ENCODE results near the gene ATP6V1G1. TPM values are rescaled to one million over a fixed set of nuclear protein-coding genes. Genes with fewer than 3 reads are reported as not detected.

The ATP6V1G1 gene
- total and polyA plus RNA-seq, 4 donors = 119 to 164 (median 139) TPM

DNA sequence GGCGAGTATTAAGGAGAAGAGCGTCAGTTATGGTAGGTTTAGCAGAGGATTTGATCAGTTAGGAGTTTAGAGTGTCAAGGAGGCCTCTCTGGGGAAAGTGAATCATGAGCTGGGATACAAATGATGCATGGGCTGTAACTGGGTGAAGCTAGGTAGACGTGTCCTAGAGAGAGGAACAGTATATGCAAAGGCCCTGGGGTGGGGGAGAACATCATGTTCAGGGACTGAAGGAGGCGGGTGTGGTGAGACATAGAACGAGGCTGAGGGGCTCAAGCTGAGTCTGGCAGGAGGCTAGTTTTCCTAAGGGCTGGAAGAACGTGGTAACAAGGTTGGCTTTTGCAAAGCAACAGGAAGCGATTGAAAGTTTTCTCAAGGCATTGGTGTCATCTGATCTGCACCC lies 34.0 kb downstream of the ATP6V1G1 start:
- WGBS (ENCODE audit: insufficient coverage) = 90% methylated on average over 7 of the region's 7 CpGs
- H3K27me3 ChIP-seq (ENCODE audit: control insufficient read depth, insufficient read depth, low read length) = no peaks in the 10 kb centered on the region
- H3K9me3 ChIP-seq (ENCODE audit: control insufficient read depth, insufficient read depth, low read length) = no peaks in the 10 kb centered on the region
- H3K4me1 ChIP-seq (ENCODE audit: control insufficient read depth, insufficient read depth, low read length) = no peaks in the 10 kb centered on the region
- no peak for DNase-seq (ENCODE audit: low read depth in 4 of 6, low spot score in 6 of 6)
- H3K36me3 ChIP-seq (ENCODE audit: control insufficient read depth, insufficient read depth, low read length) = peaks cover 27% of the 10 kb centered on the region
- no peak overlapping the region for H3K4me3 ChIP-seq (ENCODE audit: low read depth, low read length)
- no peak overlapping the region for H3K27ac ChIP-seq (ENCODE audit: low read depth, low read length)

DNA sequence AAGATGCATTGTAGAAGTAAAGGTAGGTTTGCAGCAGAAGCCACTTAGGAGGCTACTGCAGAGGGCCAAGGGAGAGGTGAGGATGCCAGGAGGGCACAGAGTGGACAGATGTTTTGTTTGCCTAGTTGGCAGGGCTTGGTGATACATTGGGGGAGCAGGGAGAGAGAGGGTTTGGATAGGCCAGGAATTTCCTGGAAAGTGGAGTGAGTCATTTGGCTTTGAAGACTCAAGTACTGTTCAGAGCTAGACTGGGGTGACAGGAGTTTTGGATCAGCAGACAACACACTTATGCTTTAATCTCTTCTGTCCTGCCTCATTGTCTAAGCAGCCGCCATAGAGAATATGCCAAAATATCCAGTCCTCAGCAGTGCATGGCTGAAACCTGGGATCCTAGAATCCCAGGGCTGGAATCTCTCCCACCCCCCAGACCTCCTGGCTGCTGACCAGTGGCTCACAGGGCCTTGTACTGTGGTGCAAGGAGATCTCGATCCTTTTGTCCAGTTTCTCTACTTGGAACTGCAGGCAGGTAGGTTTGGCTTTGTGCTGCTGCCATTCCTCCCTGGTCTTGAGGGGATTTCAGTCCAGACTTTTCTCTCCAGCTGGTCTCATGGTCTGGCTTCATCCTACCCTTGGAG lies 34.5 kb downstream of the ATP6V1G1 start:
- Histone ChIP-seq H3K27ac (ENCODE audit: low read depth, low read length) (no peak overlapping the region), H3K27me3 (ENCODE audit: control insufficient read depth, insufficient read depth, low read length) (no peaks in the 10 kb centered on the region), H3K9me3 (ENCODE audit: control insufficient read depth, insufficient read depth, low read length) (no peaks in the 10 kb centered on the region), H3K4me1 (ENCODE audit: control insufficient read depth, insufficient read depth, low read length) (no peaks in the 10 kb centered on the region), H3K36me3 (ENCODE audit: control insufficient read depth, insufficient read depth, low read length) (peaks cover 28% of the 10 kb centered on the region), H3K4me3 (ENCODE audit: low read depth, low read length) (no peak overlapping the region)
- peak in 2 of 6 donors; percentile 4 to 10 for DNase-seq (ENCODE audit: low read depth in 4 of 6, low spot score in 6 of 6)
- WGBS (ENCODE audit: insufficient coverage) = 90% methylated on average over 2 of the region's 2 CpGs

DNA sequence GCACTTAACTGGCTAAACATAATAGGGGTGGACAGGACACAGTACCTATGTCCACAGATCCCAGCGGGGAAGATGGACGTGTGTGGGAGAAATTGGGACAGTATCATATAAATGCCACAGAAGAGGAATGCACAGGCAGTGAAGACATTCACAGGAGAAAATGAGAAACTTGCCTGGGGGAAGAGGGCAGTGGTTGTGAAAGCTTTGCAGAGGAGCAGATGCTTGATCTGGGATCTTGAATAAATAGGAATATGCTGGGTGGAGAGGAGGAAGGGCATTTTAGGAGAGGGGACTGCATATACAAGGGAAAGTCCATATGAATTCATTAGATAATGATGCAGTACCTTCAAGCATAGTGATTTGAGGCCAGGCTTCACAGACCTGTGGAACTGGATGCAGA lies 37.1 kb downstream of the ATP6V1G1 start:
- Histone ChIP-seq H3K9me3 (ENCODE audit: control insufficient read depth, insufficient read depth, low read length) (no peaks in the 10 kb centered on the region), H3K36me3 (ENCODE audit: control insufficient read depth, insufficient read depth, low read length) (peaks cover 27% of the 10 kb centered on the region), H3K27ac (ENCODE audit: low read depth, low read length) (no peak overlapping the region), H3K4me3 (ENCODE audit: low read depth, low read length) (no peak overlapping the region), H3K27me3 (ENCODE audit: control insufficient read depth, insufficient read depth, low read length) (no peaks in the 10 kb centered on the region), H3K4me1 (ENCODE audit: control insufficient read depth, insufficient read depth, low read length) (no peaks in the 10 kb centered on the region)
- 100% methylated on average over 1 of the region's 2 CpGs for WGBS (ENCODE audit: insufficient coverage)
- DNase-seq (ENCODE audit: low read depth in 4 of 6, low spot score in 6 of 6) = no peak

DNA sequence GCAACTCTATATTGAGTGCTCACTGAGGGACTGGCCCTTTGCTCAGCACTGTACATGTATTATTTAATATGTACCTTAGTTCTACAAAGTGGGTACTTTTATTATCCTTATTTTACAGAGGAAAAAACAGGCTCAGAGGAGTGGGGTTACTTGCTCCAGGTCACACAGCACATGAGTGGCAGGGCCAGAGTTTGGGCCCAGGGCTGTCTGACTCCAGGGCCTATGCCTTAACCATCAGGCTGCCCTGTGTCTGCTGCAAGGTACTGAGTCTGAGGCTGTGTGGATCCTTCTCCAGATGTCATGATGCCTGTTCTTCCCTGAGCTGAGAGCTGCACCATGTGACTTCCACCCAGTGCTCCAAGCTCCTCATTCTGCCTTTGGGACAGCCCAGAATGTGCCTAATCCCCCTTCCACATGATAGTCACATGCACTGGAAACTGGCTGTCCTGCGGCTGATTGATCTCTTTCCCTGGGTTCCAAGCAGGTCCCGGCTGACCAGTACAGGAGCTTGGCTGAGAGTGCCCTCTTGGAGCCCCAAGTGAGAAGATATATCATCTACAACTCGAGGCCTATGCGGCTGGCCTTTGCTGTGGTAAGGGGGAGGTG lies 38.9 kb downstream of the ATP6V1G1 start:
- Histone ChIP-seq H3K4me1 (ENCODE audit: control insufficient read depth, insufficient read depth, low read length) (no peaks in the 10 kb centered on the region), H3K27ac (ENCODE audit: low read depth, low read length) (no peak overlapping the region), H3K27me3 (ENCODE audit: control insufficient read depth, insufficient read depth, low read length) (no peaks in the 10 kb centered on the region), H3K36me3 (ENCODE audit: control insufficient read depth, insufficient read depth, low read length) (peaks cover 34% of the 10 kb centered on the region), H3K9me3 (ENCODE audit: control insufficient read depth, insufficient read depth, low read length) (no peaks in the 10 kb centered on the region), H3K4me3 (ENCODE audit: low read depth, low read length) (no peak overlapping the region)
- 89% methylated on average over 4 of the region's 4 CpGs for WGBS (ENCODE audit: insufficient coverage)
- no peak for DNase-seq (ENCODE audit: low read depth in 4 of 6, low spot score in 6 of 6)

DNA sequence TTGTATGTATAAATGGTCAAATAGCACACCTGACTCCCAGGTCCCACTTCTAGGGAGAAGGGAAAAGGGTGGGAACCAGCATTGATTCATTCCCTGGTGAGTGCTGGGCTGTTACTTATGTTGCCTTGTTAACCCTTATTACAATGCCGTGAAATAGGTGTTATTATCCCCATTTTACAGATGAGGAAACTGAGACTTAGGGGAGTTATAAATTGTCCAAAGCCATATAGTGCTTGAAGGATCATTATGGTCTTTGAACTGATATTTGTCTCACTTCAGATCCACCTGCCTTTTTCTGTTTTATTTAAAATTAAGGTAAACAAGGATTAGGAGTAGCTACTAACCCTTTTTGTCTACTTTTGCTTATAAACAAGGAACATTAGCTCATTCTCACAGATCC lies 40.0 kb downstream of the ATP6V1G1 start:
- no peak for DNase-seq (ENCODE audit: low read depth in 4 of 6, low spot score in 6 of 6)
- no peaks in the 10 kb centered on the region for H3K27me3 ChIP-seq (ENCODE audit: control insufficient read depth, insufficient read depth, low read length)
- H3K27ac ChIP-seq (ENCODE audit: low read depth, low read length) = no peak overlapping the region
- peaks cover 27% of the 10 kb centered on the region for H3K36me3 ChIP-seq (ENCODE audit: control insufficient read depth, insufficient read depth, low read length)
- H3K4me3 ChIP-seq (ENCODE audit: low read depth, low read length) = no peak overlapping the region
- no peaks in the 10 kb centered on the region for H3K9me3 ChIP-seq (ENCODE audit: control insufficient read depth, insufficient read depth, low read length)
- WGBS (ENCODE audit: insufficient coverage) = no CpG with 5 or more reads among the region's 1 CpG
- no peaks in the 10 kb centered on the region for H3K4me1 ChIP-seq (ENCODE audit: control insufficient read depth, insufficient read depth, low read length)

DNA sequence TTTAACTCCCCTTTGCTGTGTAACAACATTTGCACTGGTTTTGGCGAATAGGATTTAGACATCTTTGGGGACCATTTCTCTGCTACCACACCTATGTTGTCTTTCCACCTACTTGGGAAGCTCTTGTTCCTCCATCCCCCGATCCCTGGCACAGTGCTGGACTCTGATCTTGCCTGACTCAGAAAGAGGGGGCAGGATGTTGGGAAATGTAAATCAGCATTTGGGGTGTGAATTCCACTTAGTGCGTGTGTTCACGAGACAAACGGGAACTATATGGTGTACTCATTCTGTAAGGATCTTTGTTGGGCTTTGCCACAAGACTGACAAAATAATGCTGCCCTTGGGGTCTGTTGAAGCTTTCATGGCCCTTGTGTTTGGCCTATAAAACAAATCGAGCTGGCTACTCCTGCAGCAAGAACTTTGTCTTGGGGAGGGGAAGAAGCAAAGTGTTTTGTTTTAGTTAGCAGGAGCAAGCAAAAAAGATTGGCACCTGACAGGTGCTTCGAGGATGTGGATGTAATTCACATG lies 42.1 kb downstream of the ATP6V1G1 start:
- 58% methylated on average over 4 of the region's 7 CpGs for WGBS (ENCODE audit: insufficient coverage)
- H3K4me3 ChIP-seq (ENCODE audit: low read depth, low read length) = no peak overlapping the region
- no peaks in the 10 kb centered on the region for H3K4me1 ChIP-seq (ENCODE audit: control insufficient read depth, insufficient read depth, low read length)
- no peak for DNase-seq (ENCODE audit: low read depth in 4 of 6, low spot score in 6 of 6)
- H3K9me3 ChIP-seq (ENCODE audit: control insufficient read depth, insufficient read depth, low read length) = no peaks in the 10 kb centered on the region
- H3K27me3 ChIP-seq (ENCODE audit: control insufficient read depth, insufficient read depth, low read length) = no peaks in the 10 kb centered on the region
- no peak overlapping the region for H3K27ac ChIP-seq (ENCODE audit: low read depth, low read length)
- H3K36me3 ChIP-seq (ENCODE audit: control insufficient read depth, insufficient read depth, low read length) = peaks cover 38% of the 10 kb centered on the region

DNA sequence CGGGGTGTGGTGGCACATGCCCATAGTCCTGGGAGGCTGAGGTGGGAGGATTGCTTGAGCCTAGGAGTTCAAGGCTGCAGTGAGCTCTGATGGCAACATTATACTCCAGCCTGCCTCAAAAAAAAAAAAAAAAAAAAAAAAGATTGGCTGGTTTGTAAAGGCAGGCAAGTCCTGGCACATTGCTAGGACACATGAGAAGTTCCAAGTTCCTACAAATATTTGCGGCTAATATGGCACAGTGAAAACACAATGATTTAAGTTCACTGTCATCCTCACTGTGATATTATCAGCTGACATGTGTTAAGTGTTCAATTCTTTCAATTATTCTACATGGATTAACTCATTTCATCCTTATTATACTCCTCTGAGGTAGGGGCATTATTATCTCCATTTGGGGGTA lies 43.6 kb downstream of the ATP6V1G1 start:
- Histone ChIP-seq H3K4me1 (ENCODE audit: control insufficient read depth, insufficient read depth, low read length) (no peaks in the 10 kb centered on the region), H3K36me3 (ENCODE audit: control insufficient read depth, insufficient read depth, low read length) (peaks cover 46% of the 10 kb centered on the region), H3K9me3 (ENCODE audit: control insufficient read depth, insufficient read depth, low read length) (no peaks in the 10 kb centered on the region), H3K27ac (ENCODE audit: low read depth, low read length) (no peak overlapping the region), H3K4me3 (ENCODE audit: low read depth, low read length) (no peak overlapping the region), H3K27me3 (ENCODE audit: control insufficient read depth, insufficient read depth, low read length) (no peaks in the 10 kb centered on the region)
- no peak for DNase-seq (ENCODE audit: low read depth in 4 of 6, low spot score in 6 of 6)
- WGBS (ENCODE audit: insufficient coverage) = 40% methylated on average over 1 of the region's 2 CpGs

DNA sequence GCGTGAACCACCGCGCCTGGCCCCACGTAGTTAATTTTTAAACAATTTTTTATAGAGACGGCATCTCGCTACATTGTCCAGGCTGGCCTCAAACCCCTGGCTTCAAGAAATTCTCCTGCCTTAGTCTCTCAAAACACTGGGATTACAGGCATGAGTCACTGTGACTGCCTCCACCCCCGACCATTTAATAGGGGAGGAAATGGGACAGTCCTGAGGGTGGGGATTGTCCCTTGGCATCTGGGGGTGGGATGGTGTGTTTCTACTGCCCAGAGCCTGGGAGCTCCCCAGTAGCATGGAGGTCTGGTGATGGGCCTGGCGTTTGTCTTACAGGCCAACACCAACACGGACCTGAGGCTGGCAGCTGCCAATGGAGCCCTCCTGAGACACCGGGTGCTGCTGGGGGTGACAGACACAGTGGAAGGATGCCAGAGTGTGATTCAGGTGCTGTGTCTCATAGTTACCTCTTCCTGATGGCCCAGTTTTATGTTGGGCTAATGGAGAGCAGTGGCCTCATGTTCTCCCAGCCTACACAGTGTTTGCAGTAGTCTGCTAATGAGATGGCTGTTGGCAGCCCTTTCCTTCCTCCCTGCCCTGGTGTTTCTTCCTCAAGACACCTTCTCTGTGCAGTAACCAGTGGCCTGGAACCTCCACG lies 46.0 kb downstream of the ATP6V1G1 start:
- H3K36me3 ChIP-seq (ENCODE audit: control insufficient read depth, insufficient read depth, low read length) = peaks cover 43% of the 10 kb centered on the region
- no peaks in the 10 kb centered on the region for H3K4me1 ChIP-seq (ENCODE audit: control insufficient read depth, insufficient read depth, low read length)
- H3K9me3 ChIP-seq (ENCODE audit: control insufficient read depth, insufficient read depth, low read length) = no peaks in the 10 kb centered on the region
- 89% methylated on average over 6 of the region's 11 CpGs for WGBS (ENCODE audit: insufficient coverage)
- no peaks in the 10 kb centered on the region for H3K27me3 ChIP-seq (ENCODE audit: control insufficient read depth, insufficient read depth, low read length)
- no peak for DNase-seq (ENCODE audit: low read depth in 4 of 6, low spot score in 6 of 6)
- H3K4me3 ChIP-seq (ENCODE audit: low read depth, low read length) = no peak overlapping the region
- no peak overlapping the region for H3K27ac ChIP-seq (ENCODE audit: low read depth, low read length)

DNA sequence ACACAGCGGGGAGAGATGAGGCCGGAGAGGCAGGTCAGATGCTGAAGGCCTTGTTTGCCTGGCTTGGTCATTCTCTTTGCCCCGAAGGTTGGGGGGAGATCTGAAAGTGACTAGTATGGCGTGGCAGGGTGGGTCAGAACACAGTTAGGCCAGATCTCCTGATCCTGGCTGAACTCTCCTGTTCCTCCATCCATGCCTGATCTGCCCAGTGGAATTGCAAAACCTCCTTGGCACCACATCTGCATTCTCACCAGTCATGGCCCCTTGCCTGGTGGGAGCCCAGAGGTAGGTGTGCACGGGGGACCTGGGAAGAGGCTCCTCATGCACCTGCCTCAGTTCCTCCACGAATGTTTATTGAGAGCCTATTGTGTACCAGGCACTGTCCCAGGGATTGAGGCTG lies 46.8 kb downstream of the ATP6V1G1 start:
- Histone ChIP-seq H3K4me1 (ENCODE audit: control insufficient read depth, insufficient read depth, low read length) (no peaks in the 10 kb centered on the region), H3K9me3 (ENCODE audit: control insufficient read depth, insufficient read depth, low read length) (no peaks in the 10 kb centered on the region), H3K4me3 (ENCODE audit: low read depth, low read length) (no peak overlapping the region), H3K36me3 (ENCODE audit: control insufficient read depth, insufficient read depth, low read length) (peaks cover 48% of the 10 kb centered on the region), H3K27me3 (ENCODE audit: control insufficient read depth, insufficient read depth, low read length) (no peaks in the 10 kb centered on the region), H3K27ac (ENCODE audit: low read depth, low read length) (no peak overlapping the region)
- no peak for DNase-seq (ENCODE audit: low read depth in 4 of 6, low spot score in 6 of 6)
- WGBS (ENCODE audit: insufficient coverage) = 81% methylated on average over 6 of the region's 6 CpGs

DNA sequence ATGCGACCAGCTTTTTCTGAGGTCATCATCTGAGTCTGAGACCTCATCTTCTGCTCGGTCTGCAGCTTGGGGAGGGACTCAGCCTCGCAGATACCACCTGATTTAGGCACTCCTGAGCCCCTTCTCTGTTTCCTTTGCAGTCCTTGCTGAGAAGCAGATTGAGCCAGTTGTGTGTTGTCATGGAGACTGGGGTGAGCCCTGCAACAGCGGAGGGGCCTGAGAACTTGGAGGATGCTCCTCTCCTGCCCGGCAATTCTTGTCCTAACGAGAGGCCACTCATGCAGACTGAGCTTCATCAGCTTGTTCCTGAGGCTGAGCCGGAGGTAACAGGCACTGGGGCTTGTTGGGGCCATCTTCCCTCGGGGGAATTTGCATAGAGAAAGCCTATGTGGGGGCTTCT lies 50.8 kb downstream of the ATP6V1G1 start:
- H3K27me3 ChIP-seq (ENCODE audit: control insufficient read depth, insufficient read depth, low read length) = no peaks in the 10 kb centered on the region
- no peaks in the 10 kb centered on the region for H3K9me3 ChIP-seq (ENCODE audit: control insufficient read depth, insufficient read depth, low read length)
- H3K36me3 ChIP-seq (ENCODE audit: control insufficient read depth, insufficient read depth, low read length) = peaks cover 49% of the 10 kb centered on the region
- no peaks in the 10 kb centered on the region for H3K4me1 ChIP-seq (ENCODE audit: control insufficient read depth, insufficient read depth, low read length)
- DNase-seq (ENCODE audit: low read depth in 4 of 6, low spot score in 6 of 6) = no peak
- WGBS (ENCODE audit: insufficient coverage) = 51% methylated on average over 6 of the region's 8 CpGs
- H3K27ac ChIP-seq (ENCODE audit: low read depth, low read length) = no peak overlapping the region
- no peak overlapping the region for H3K4me3 ChIP-seq (ENCODE audit: low read depth, low read length)

All from spinal cord (tissue), 10 donors.